Measurements from ENCODE around the gene TSSK3.

The TSSK3 gene

GRCh38 chr1:32333251-32333963, 28.9 kb upstream of the TSSK3 start:
- Histone ChIP-seq H3K27ac (ENCODE audit: low read length) (peak overlapping the region; percentile 31), H4K20me1 (ENCODE audit: insufficient read depth, low read length) (peaks cover 67% of the 10 kb centered on the region), H3K9me3 (ENCODE audit: insufficient read depth, low read length, severe bottlenecking) (no peaks in the 10 kb centered on the region), H3K27me3 (ENCODE audit: insufficient read depth, low read length, poor library complexity) (no peaks in the 10 kb centered on the region), H3K79me2 (ENCODE audit: insufficient read depth, low read length) (peaks cover 46% of the 10 kb centered on the region), H3K36me3 (ENCODE audit: insufficient read depth, low read length) (peaks cover 67% of the 10 kb centered on the region), H3K4me3 (ENCODE audit: low read depth in 1 of 2, low read length in 2 of 2) (peak overlapping the region in 1 of 2 experiments; percentile 88; a peak in 1 of 4 replicates), H3K9ac (ENCODE audit: low read depth, low read length) (peak overlapping the region; percentile 83), H3K4me2 (ENCODE audit: insufficient read depth, low read length) (peak overlapping the region; percentile 94), H3K4me1 (ENCODE audit: insufficient read depth, low read length) (peaks cover 39% of the 10 kb centered on the region), H2AFZ (ENCODE audit: low read depth, low read length) (no peak overlapping the region)
- no peak for TF ChIP-seq EZH2 (IDR thresholded peaks at IDR 0.05; ENCODE audit: borderline replicate concordance, low read depth, low read length, severe bottlenecking)
- TF ChIP-seq, protein P1, sequence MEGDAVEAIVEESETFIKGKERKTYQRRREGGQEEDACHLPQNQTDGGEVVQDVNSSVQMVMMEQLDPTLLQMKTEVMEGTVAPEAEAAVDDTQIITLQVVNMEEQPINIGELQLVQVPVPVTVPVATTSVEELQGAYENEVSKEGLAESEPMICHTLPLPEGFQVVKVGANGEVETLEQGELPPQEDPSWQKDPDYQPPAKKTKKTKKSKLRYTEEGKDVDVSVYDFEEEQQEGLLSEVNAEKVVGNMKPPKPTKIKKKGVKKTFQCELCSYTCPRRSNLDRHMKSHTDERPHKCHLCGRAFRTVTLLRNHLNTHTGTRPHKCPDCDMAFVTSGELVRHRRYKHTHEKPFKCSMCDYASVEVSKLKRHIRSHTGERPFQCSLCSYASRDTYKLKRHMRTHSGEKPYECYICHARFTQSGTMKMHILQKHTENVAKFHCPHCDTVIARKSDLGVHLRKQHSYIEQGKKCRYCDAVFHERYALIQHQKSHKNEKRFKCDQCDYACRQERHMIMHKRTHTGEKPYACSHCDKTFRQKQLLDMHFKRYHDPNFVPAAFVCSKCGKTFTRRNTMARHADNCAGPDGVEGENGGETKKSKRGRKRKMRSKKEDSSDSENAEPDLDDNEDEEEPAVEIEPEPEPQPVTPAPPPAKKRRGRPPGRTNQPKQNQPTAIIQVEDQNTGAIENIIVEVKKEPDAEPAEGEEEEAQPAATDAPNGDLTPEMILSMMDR (IDR thresholded peaks at IDR 0.05; ENCODE audit: borderline replicate concordance, extremely low read depth, low read length, poor library complexity, severe bottlenecking) = no peak
- no peak for DNase-seq
- no peak for ATAC-seq (ENCODE audit: insufficient read depth, low read depth)

GRCh38 chr1:32334274-32334861, 28.0 kb upstream of the TSSK3 start:
- peak; percentile 6; the same call in 1 of the 3 replicates for ATAC-seq (ENCODE audit: insufficient read depth, low read depth)
- H3K9me3 ChIP-seq (ENCODE audit: insufficient read depth, low read length, severe bottlenecking) = no peaks in the 10 kb centered on the region
- peak overlapping the region; percentile 81 for H3K27ac ChIP-seq (ENCODE audit: low read length)
- peak overlapping the region; percentile 83 for H3K9ac ChIP-seq (ENCODE audit: low read depth, low read length)
- H2AFZ ChIP-seq (ENCODE audit: low read depth, low read length) = no peak overlapping the region
- H3K79me2 ChIP-seq (ENCODE audit: insufficient read depth, low read length) = peaks cover 46% of the 10 kb centered on the region
- no peaks in the 10 kb centered on the region for H3K27me3 ChIP-seq (ENCODE audit: insufficient read depth, low read length, poor library complexity)
- TF ChIP-seq, protein P1 (IDR thresholded peaks at IDR 0.05; ENCODE audit: borderline replicate concordance, extremely low read depth, low read length, poor library complexity, severe bottlenecking) = no peak
- no peak for TF ChIP-seq EZH2 (IDR thresholded peaks at IDR 0.05; ENCODE audit: borderline replicate concordance, low read depth, low read length, severe bottlenecking)
- H3K36me3 ChIP-seq (ENCODE audit: insufficient read depth, low read length) = peaks cover 57% of the 10 kb centered on the region
- H3K4me1 ChIP-seq (ENCODE audit: insufficient read depth, low read length) = peaks cover 39% of the 10 kb centered on the region
- peak overlapping the region; percentile 75 to 88 for H3K4me3 ChIP-seq (ENCODE audit: low read depth in 1 of 2, low read length in 2 of 2)
- H4K20me1 ChIP-seq (ENCODE audit: insufficient read depth, low read length) = peaks cover 64% of the 10 kb centered on the region
- H3K4me2 ChIP-seq (ENCODE audit: insufficient read depth, low read length) = peak overlapping the region; percentile 94
- DNase-seq = peak; percentile 44

- no peaks in the 10 kb centered on the region for H3K9me3 ChIP-seq (ENCODE audit: insufficient read depth, low read length, severe bottlenecking)
- peaks cover 46% of the 10 kb centered on the region for H3K79me2 ChIP-seq (ENCODE audit: insufficient read depth, low read length)
- peaks cover 57% of the 10 kb centered on the region for H4K20me1 ChIP-seq (ENCODE audit: insufficient read depth, low read length)
- peak overlapping the region; percentile 83 for H3K9ac ChIP-seq (ENCODE audit: low read depth, low read length)
- peak overlapping the region; percentile 94 for H3K4me2 ChIP-seq (ENCODE audit: insufficient read depth, low read length)
- no peaks in the 10 kb centered on the region for H3K27me3 ChIP-seq (ENCODE audit: insufficient read depth, low read length, poor library complexity)
- peak overlapping the region; percentile 75 to 88 for H3K4me3 ChIP-seq (ENCODE audit: low read depth in 1 of 2, low read length in 2 of 2)
- TF ChIP-seq, protein P1 (IDR thresholded peaks at IDR 0.05; ENCODE audit: borderline replicate concordance, extremely low read depth, low read length, poor library complexity, severe bottlenecking) = peak; percentile 87
- TF ChIP-seq EZH2 (IDR thresholded peaks at IDR 0.05; ENCODE audit: borderline replicate concordance, low read depth, low read length, severe bottlenecking) = no peak
- H3K27ac ChIP-seq (ENCODE audit: low read length) = peak overlapping the region; percentile 81
- H2AFZ ChIP-seq (ENCODE audit: low read depth, low read length) = peak overlapping the region; percentile 34; the same call in 1 of the 2 replicates
- peaks cover 39% of the 10 kb centered on the region for H3K4me1 ChIP-seq (ENCODE audit: insufficient read depth, low read length)
- H3K36me3 ChIP-seq (ENCODE audit: insufficient read depth, low read length) = peaks cover 51% of the 10 kb centered on the region
- ATAC-seq (ENCODE audit: insufficient read depth, low read depth) = peak; percentile 61
- DNase-seq = peak; percentile 76
Observed at GRCh38 chr1:32334864-32335534, 27.3 kb upstream of the TSSK3 start.
